Smooth muscle cell (in vitro differentiated cells): ENCODE data around the gene SIGLEC7. TPM values are rescaled to one million over a fixed set of nuclear protein-coding genes. Genes with fewer than 3 reads are reported as not detected.

ENCODE experiments used
- DNase-seq: peaks from one replicate; lab custom pipeline; 2025; ENCODE audit not compliant: unreplicated experiment; lab: John Stamatoyannopoulos, UW
- H2AFZ ChIP-seq: fragments of 200-600 bp; sonication (generic); 2 replicates; pipeline ENCODE4 v1.6.0; 2016; ENCODE audit warnings: antibody characterized with exemption, low read depth, mild to moderate bottlenecking
- H3F3A ChIP-seq: fragments of 200-600 bp; sonication (generic); 2 replicates; pipeline ENCODE4 v1.6.0; 2017; ENCODE audit warnings: antibody characterized with exemption, low read depth
- H3K27ac ChIP-seq: fragments of 200-600 bp; sonication (generic); 2 replicates; pipeline ENCODE4 v1.5.1; 2016; ENCODE audit warnings: low read depth, mild to moderate bottlenecking
- H3K27me3 ChIP-seq: fragments of 200-600 bp; sonication (generic); 2 replicates; pipeline ENCODE4 v1.6.1; 2016; ENCODE audit warnings: low read depth, mild to moderate bottlenecking
- H3K36me3 ChIP-seq: fragments of 200-600 bp; sonication (generic); 2 replicates; pipeline ENCODE4 v1.5.1; 2016; ENCODE audit warnings: low read depth
- H3K4me1 ChIP-seq: fragments of 200-600 bp; sonication (generic); 2 replicates; pipeline ENCODE4 v1.5.1; 2016; ENCODE audit warnings: low read depth
- H3K4me2 ChIP-seq: fragments of 200-600 bp; sonication (generic); 2 replicates; pipeline ENCODE4 v1.6.0; 2016; ENCODE audit warnings: mild to moderate bottlenecking
- H3K4me3 ChIP-seq: fragments of 200-600 bp; sonication (generic); 2 replicates; pipeline ENCODE4 v1.5.1; 2016; ENCODE audit warnings: mild to moderate bottlenecking
- H3K79me2 ChIP-seq: fragments of 200-600 bp; sonication (generic); 2 replicates; pipeline ENCODE4 v1.6.0; 2016; ENCODE audit warnings: low read depth, mild to moderate bottlenecking
- H3K9ac ChIP-seq: fragments of 200-600 bp; sonication (generic); 2 replicates; pipeline ENCODE4 v1.6.0; 2016; ENCODE audit warnings: low read depth
- H3K9me3 ChIP-seq: fragments of 200-600 bp; sonication (generic); replicated peaks from 2 replicates; pipeline ENCODE4 v1.5.1; 2016; ENCODE audit warnings: low read depth
- H4K20me1 ChIP-seq: fragments of 200-600 bp; sonication (generic); 2 replicates; pipeline ENCODE4 v1.6.0; 2016; ENCODE audit warnings: low read depth
- WGBS: methylation state at CpG from one replicate; pipeline ENCODE4 v1.1.7; 2016; ENCODE audit warnings: low lambda C conversion rate; 5-methylcytosine and 5-hydroxymethylcytosine counted together
- polyA plus RNA-seq: library from polyadenylated mRNA; unstranded; fragments of >200 nt; fragmentation: Nextera tagmentation; extraction: Ambion mirVana; gene quantifications from 2 replicates; pipeline ENCODE4 v1.2.1, GENCODE V29; 2016
- total RNA-seq: library from RNA; depleted of rRNA; stranded (reverse); fragments of >200 nt; gene quantifications from 2 replicates; pipeline ENCODE4 v1.2.3, GENCODE V29; 2014
- TF ChIP-seq, protein P1 (sequence below): fragments of 200-600 bp; sonication (generic); IDR thresholded peaks from 2 replicates; pipeline ENCODE4 v1.5.1; 2017; ENCODE audit warnings: borderline replicate concordance, mild to moderate bottlenecking, antibody characterized with exemption; ENCODE audit not compliant: insufficient read depth, poor library complexity, severe bottlenecking

SIGLEC7 gene
- total and polyA plus RNA-seq, 2 experiments from 2014 or later = not detected

DNA sequence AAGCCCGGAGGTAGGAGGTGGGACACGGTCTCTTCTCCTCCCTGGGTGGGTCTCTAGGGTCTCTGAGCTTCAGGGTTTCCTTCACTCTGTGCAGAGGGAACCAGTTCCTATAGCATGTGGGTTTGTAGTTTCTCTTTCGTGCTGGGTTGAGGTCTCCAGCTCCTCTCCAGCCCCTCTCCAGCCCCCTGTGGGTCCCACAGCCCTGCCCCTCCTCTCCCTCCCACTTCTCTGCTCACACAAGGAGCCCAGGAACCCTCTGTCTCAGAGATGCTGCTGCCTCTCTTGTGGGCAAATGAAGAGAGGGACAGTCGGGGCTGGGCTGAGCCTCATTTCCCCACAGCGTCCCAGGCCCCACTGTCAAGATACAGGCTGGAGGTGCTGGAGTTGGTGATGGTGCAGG, 1.4 kb downstream of the SIGLEC7 start:
- no peak for DNase-seq
- TF ChIP-seq, protein P1, sequence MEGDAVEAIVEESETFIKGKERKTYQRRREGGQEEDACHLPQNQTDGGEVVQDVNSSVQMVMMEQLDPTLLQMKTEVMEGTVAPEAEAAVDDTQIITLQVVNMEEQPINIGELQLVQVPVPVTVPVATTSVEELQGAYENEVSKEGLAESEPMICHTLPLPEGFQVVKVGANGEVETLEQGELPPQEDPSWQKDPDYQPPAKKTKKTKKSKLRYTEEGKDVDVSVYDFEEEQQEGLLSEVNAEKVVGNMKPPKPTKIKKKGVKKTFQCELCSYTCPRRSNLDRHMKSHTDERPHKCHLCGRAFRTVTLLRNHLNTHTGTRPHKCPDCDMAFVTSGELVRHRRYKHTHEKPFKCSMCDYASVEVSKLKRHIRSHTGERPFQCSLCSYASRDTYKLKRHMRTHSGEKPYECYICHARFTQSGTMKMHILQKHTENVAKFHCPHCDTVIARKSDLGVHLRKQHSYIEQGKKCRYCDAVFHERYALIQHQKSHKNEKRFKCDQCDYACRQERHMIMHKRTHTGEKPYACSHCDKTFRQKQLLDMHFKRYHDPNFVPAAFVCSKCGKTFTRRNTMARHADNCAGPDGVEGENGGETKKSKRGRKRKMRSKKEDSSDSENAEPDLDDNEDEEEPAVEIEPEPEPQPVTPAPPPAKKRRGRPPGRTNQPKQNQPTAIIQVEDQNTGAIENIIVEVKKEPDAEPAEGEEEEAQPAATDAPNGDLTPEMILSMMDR = no peak
- Histone ChIP-seq H3K4me1 (no peaks in the 10 kb centered on the region), H3K4me2 (no peak overlapping the region), H2AFZ (no peak overlapping the region), H3K9me3 (no peaks in the 10 kb centered on the region), H3F3A (no peaks in the 10 kb centered on the region), H3K27ac (no peak overlapping the region), H4K20me1 (no peaks in the 10 kb centered on the region), H3K4me3 (no peak overlapping the region), H3K79me2 (no peaks in the 10 kb centered on the region), H3K9ac (no peak overlapping the region), H3K27me3 (no peaks in the 10 kb centered on the region), H3K36me3 (no peaks in the 10 kb centered on the region)
- WGBS = 87% methylated on average over 5 of the region's 5 CpGs

DNA sequence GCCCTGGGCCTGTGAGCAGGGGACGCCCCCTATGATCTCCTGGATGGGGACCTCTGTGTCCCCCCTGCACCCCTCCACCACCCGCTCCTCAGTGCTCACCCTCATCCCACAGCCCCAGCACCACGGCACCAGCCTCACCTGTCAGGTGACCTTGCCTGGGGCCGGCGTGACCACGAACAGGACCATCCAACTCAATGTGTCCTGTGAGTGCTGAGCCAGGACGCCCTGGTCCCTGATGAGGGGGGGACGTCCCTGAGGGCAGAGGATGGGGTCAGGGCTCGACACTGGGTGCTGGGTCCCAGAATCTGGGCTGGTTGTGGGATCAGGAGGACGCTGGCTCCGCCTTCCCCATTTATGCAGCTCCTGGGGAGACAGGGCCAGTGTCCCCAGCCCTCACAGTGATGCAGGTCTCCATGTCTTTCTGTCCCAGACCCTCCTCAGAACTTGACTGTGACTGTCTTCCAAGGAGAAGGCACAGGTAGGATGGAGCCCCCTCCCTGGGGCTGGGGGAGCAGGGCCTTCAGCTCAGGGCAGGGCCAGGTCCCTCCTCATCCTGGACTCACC, 2.5 kb downstream of the SIGLEC7 start:
- Histone ChIP-seq H2AFZ (no peak overlapping the region), H4K20me1 (no peaks in the 10 kb centered on the region), H3K4me1 (no peaks in the 10 kb centered on the region), H3K27ac (no peak overlapping the region), H3K4me3 (no peak overlapping the region), H3K79me2 (no peaks in the 10 kb centered on the region), H3K9ac (no peak overlapping the region), H3F3A (no peaks in the 10 kb centered on the region), H3K36me3 (no peaks in the 10 kb centered on the region), H3K4me2 (no peak overlapping the region), H3K27me3 (no peaks in the 10 kb centered on the region), H3K9me3 (no peaks in the 10 kb centered on the region)
- no peak for DNase-seq
- TF ChIP-seq, protein P1 = no peak
- 81% methylated on average over 8 of the region's 11 CpGs for WGBS

DNA sequence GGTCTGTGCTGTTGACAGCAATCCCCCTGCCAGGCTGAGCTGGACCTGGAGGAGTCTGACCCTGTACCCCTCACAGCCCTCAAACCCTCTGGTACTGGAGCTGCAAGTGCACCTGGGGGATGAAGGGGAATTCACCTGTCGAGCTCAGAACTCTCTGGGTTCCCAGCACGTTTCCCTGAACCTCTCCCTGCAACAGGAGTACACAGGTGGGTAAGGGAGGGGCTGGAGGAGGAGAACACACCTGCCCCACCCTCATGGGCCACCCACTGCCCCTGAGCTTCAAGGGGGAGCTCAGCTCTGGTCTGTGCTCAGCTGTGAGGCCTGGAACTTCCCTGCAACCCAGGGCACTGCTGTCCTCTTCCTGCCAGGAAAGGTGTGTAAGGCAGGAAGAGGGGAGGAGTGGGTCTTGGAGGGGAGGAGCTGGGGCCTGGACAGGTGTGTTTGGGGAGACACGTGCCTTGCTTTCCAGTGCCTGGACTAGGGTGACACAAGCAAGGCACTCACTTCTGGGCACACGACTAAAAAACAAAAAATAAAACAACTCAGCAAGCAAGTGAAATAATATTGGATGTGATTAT, 3.9 kb downstream of the SIGLEC7 start:
- Histone ChIP-seq H3K27ac (no peak overlapping the region), H3K79me2 (no peaks in the 10 kb centered on the region), H3K9ac (no peak overlapping the region), H2AFZ (no peak overlapping the region), H3K4me1 (no peaks in the 10 kb centered on the region), H3K4me3 (no peak overlapping the region), H3K4me2 (no peak overlapping the region), H3K27me3 (no peaks in the 10 kb centered on the region), H3F3A (no peaks in the 10 kb centered on the region), H3K36me3 (no peaks in the 10 kb centered on the region), H4K20me1 (no peaks in the 10 kb centered on the region), H3K9me3 (no peaks in the 10 kb centered on the region)
- TF ChIP-seq, protein P1 = no peak
- DNase-seq = no peak
- WGBS = 60% methylated on average over 4 of the region's 4 CpGs

DNA sequence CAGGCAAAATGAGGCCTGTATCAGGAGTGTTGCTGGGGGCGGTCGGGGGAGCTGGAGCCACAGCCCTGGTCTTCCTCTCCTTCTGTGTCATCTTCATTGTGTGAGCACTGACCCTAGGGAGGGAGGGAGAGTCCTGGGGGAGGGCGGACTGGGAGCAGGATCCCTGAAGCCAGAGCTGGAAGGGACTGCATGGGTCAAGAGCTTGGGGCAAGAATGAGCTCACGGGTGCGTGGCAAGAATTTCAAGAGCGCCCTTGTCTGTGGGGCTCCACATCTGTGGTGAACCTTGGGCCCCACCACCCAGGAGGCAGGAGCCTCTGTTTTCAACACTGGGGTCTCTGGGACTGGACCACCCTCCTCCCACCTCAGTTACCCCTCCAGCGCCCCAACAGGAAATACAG, 4.7 kb downstream of the SIGLEC7 start:
- Histone ChIP-seq H3K4me3 (no peak overlapping the region), H3K36me3 (no peaks in the 10 kb centered on the region), H3K27ac (no peak overlapping the region), H3K4me1 (no peaks in the 10 kb centered on the region), H3F3A (no peaks in the 10 kb centered on the region), H2AFZ (no peak overlapping the region), H3K9ac (no peak overlapping the region), H4K20me1 (no peaks in the 10 kb centered on the region), H3K4me2 (no peak overlapping the region), H3K27me3 (no peaks in the 10 kb centered on the region), H3K9me3 (no peaks in the 10 kb centered on the region), H3K79me2 (no peaks in the 10 kb centered on the region)
- 84% methylated on average over 4 of the region's 7 CpGs for WGBS
- no peak for DNase-seq
- TF ChIP-seq, protein P1 = no peak
